Lower leg skin (tissue), 4 donors: ENCODE data around the gene PDZD2. TPM values are rescaled to one million over a fixed set of nuclear protein-coding genes. Genes with fewer than 3 reads are reported as not detected.

Experiments used
- DNase-seq, 2 donors: peaks; one replicate each; pipeline ENCODE4 v3.0.0-alpha.2; 2019; ENCODE audit warnings: low spot score in 2 of 2
- H3K4me3 ChIP-seq: fragments of 200-600 bp; sonication (generic); 2 replicates; pipeline ENCODE4 v1.5.1; 2017; ENCODE audit warnings: mild to moderate bottlenecking, low read depth; ENCODE audit not compliant: poor library complexity, severe bottlenecking
- POLR2A ChIP-seq, 2 donors: fragments of 450-650 bp; IDR thresholded peaks; one replicate each; pipeline ENCODE4 v1.6.1; 2016 to 2017; ENCODE audit warnings: antibody characterized with exemption in 2 of 2, mild to moderate bottlenecking in 1 of 2, moderate library complexity in 1 of 2
- WGBS, 2 donors: methylation state at CpG; one replicate each; pipeline ENCODE4 v1.1.5; 2018; 5-methylcytosine and 5-hydroxymethylcytosine counted together
- intact Hi-C: fragments of 100-400 bp; cut with DNase I; formaldehyde crosslinking; loops from one replicate; pipeline ENCODE4 v1.15.0; 2023; ENCODE audit warnings: low total_unique reads
- microRNA-seq, 2 donors: library from miRNA; unstranded; fragments of <30 nt; microRNA quantifications; one replicate each; pipeline ENCODE4, GENCODE V29; 2016; ENCODE audit warnings: borderline replicate concordance in 2 of 2, borderline number of aligned reads in 1 of 2
- total RNA-seq, 4 donors: library from RNA; depleted of rRNA; stranded (reverse); fragments of >200 nt; gene quantifications; one replicate each; pipeline ENCODE4 v1.1.0, GENCODE V29; 2016
- TF ChIP-seq, protein P1 (sequence below), 3 donors: fragments of 450-650 bp; IDR thresholded peaks; one replicate each; pipeline ENCODE4 v1.5.1; 2016; ENCODE audit warnings: antibody characterized with exemption in 3 of 3, mild to moderate bottlenecking in 3 of 3, moderate library complexity in 2 of 3

The PDZD2 gene
- total RNA-seq, 4 donors from 2014 or later: 102 to 150 (median 116) TPM

DNA sequence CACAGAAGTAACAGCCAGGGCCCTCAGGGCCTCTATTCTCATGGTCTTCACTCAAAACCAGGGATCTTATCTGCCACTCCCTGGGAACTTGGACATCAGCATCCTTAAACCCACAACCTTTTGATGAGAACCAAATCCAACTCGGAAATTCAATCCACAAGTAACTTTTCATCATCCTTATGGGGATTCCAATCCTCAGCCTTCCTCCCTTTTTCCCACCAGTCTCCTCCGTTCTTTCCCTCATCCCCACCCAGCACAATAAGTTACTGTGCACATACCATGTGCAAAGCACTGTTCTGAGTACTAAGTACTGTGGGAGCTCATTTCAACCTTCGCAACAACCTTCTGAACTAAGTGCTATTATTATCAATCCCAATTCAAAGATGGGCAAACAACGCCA, 518.1 kb downstream of the PDZD2 start:
- no peak for TF ChIP-seq POLR2A (IDR thresholded peaks at IDR 0.05)
- TF ChIP-seq, protein P1, sequence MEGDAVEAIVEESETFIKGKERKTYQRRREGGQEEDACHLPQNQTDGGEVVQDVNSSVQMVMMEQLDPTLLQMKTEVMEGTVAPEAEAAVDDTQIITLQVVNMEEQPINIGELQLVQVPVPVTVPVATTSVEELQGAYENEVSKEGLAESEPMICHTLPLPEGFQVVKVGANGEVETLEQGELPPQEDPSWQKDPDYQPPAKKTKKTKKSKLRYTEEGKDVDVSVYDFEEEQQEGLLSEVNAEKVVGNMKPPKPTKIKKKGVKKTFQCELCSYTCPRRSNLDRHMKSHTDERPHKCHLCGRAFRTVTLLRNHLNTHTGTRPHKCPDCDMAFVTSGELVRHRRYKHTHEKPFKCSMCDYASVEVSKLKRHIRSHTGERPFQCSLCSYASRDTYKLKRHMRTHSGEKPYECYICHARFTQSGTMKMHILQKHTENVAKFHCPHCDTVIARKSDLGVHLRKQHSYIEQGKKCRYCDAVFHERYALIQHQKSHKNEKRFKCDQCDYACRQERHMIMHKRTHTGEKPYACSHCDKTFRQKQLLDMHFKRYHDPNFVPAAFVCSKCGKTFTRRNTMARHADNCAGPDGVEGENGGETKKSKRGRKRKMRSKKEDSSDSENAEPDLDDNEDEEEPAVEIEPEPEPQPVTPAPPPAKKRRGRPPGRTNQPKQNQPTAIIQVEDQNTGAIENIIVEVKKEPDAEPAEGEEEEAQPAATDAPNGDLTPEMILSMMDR (IDR thresholded peaks at IDR 0.05): no peak
- DNase-seq: no peak
- intact Hi-C loops: no loop called here
- H3K4me3 ChIP-seq: no peak overlapping the region
- 75 to 81% methylated on average over 4 of the region's 4 CpGs for WGBS, 2 donors

DNA sequence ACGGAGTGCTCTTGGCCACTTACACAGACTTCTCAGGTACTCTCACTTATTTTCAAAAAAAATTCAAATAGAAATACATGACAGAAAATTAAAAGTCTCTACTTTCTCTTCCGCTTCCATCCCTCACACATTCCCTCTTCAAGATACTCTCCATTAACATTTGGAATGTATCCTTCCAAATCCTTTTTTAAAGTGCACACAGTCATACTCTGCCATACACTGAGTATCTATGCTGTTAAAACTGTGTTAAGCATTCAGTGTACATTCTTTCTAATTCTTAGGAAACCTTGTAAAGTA, 519.7 kb downstream of the PDZD2 start:
- H3K4me3 ChIP-seq: no peak overlapping the region
- DNase-seq: no peak
- 82 to 85% methylated on average over 2 of the region's 2 CpGs for WGBS, 2 donors
- intact Hi-C loops: no loop called here
- TF ChIP-seq, protein P1 (IDR thresholded peaks at IDR 0.05): no peak
- TF ChIP-seq POLR2A (IDR thresholded peaks at IDR 0.05): no peak

DNA sequence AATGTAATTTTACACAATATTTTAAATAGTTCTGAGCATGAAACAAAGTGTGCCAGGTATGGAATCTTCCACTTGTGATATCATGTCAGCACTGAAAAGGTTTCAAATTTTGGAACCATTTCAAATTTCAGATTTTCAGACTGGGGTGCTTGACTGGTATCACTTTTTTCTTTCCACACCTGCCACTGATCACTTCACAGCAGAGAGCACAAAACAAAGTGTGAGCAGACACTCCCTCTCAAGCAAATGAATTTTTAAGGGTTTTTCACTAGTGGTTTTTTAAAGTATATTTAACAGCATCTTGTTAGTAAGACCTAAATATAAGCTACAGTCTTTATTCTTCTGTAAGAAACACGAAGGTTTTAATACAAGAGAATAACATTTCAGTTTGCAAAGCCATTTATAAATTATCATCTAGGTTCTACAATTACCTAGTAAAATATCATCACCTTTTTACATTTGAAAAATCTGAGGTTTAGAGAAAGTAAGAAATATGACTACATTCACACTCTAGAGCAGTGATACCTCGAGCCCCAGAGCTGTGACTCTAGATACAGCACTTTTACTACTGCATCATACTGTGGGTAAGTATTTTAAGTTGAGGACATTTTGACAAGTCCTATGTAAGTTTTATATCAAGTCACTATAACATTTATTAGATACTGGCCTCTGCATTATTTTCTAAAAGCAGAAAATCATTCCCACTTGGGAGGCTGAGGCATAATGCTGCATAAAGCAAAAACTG, 520.6 kb downstream of the PDZD2 start:
- 66 to 76% methylated on average over 2 of the region's 2 CpGs for WGBS, 2 donors
- intact Hi-C loops: no loop called here
- H3K4me3 ChIP-seq: no peak overlapping the region
- TF ChIP-seq, protein P1 (IDR thresholded peaks at IDR 0.05): no peak
- TF ChIP-seq POLR2A (IDR thresholded peaks at IDR 0.05): no peak
- no peak for DNase-seq

DNA sequence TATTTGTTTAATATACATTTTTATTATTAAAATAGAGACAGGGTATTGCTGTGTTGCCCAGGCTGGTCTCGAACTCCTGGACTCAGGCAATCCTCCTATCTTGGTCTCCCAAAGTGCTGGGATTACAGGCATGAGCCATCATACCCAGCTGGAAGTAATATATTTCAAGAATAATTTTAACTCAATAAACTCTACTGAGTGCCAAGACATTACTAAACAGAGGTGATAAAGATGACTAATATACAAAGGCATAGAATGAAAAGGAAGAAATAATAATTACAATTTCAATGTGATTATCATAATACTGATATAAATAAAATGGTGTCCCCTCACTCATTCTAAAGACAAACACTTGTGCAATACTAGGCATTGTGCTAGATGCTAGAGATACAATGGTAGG, 521.3 kb downstream of the PDZD2 start:
- 83 to 92% methylated on average over 1 of the region's 1 CpG for WGBS, 2 donors
- TF ChIP-seq POLR2A (IDR thresholded peaks at IDR 0.05): no peak
- TF ChIP-seq, protein P1 (IDR thresholded peaks at IDR 0.05): no peak
- intact Hi-C loops: no loop called here
- no peak overlapping the region for H3K4me3 ChIP-seq
- no peak for DNase-seq

Small RNA genes within 50 kb of the gene (microRNA-seq; reads per million reads assigned to microRNA genes)
- gene MIR4279: 0 to 0.57 reads per million in 2 donors

Other genes with a start within 250 kb of the PDZD2 start
- 10 to 100 TPM; 21.7 to 59.2 (median 37.3) TPM for gene DROSHA, start 107.0 kb upstream of the PDZD2 start, total RNA-seq
- 10 to 100 TPM in 3 of 4 donors, 1 to 10 TPM in 1; 8.9 to 15.6 (median 12.2) TPM for gene C5orf22, start 106.8 kb upstream of the PDZD2 start, total RNA-seq